Measurements from ENCODE around the gene TBC1D1. TPM values are rescaled to one million over a fixed set of nuclear protein-coding genes. Genes with fewer than 3 reads are reported as not detected.
A peak's percentile ranks its signal among the peaks of the same experiment; 100 is the strongest.

TBC1D1 gene
- total RNA-seq, 1 donor, result 59.9 TPM

- no peak for DNase-seq (ENCODE audit: low read depth)
- no peak for TF ChIP-seq CTCF (IDR thresholded peaks at IDR 0.05; ENCODE audit: insufficient read depth, low read length)
- no peak overlapping the region for H3K4me3 ChIP-seq (ENCODE audit: low read depth, low read length)
Measured at GRCh38 chr4:38151873-38152272, 261.0 kb downstream of the TBC1D1 start.

GRCh38 chr4:38152305-38152704, 261.4 kb downstream of the TBC1D1 start:
- no peak for TF ChIP-seq CTCF (IDR thresholded peaks at IDR 0.05; ENCODE audit: insufficient read depth, low read length)

GRCh38 chr4:38152721-38153386, 262.0 kb downstream of the TBC1D1 start:
- H3K4me3 ChIP-seq (ENCODE audit: low read depth, low read length), result no peak overlapping the region
- no peak for TF ChIP-seq CTCF (IDR thresholded peaks at IDR 0.05; ENCODE audit: insufficient read depth, low read length)
- no peak for DNase-seq (ENCODE audit: low read depth)

More at GRCh38 chr4:38152305-38152704, 261.4 kb downstream of the TBC1D1 start:
- DNase-seq (ENCODE audit: low read depth), result no peak
- no peak overlapping the region for H3K4me3 ChIP-seq (ENCODE audit: low read depth, low read length)

- DNase-seq (ENCODE audit: low read depth), result no peak
- TF ChIP-seq CTCF (IDR thresholded peaks at IDR 0.05; ENCODE audit: insufficient read depth, low read length), result no peak
- no peak overlapping the region for H3K4me3 ChIP-seq (ENCODE audit: low read depth, low read length)
Measured at GRCh38 chr4:38153387-38153760, 262.5 kb downstream of the TBC1D1 start.

- no peak for TF ChIP-seq CTCF (IDR thresholded peaks at IDR 0.05; ENCODE audit: insufficient read depth, low read length)
- no peak overlapping the region for H3K4me3 ChIP-seq (ENCODE audit: low read depth, low read length)
- DNase-seq (ENCODE audit: low read depth), result no peak
Measured at GRCh38 chr4:38154252-38154651, 263.4 kb downstream of the TBC1D1 start.

GRCh38 chr4:38154681-38155588, 264.1 kb downstream of the TBC1D1 start:
- no peak overlapping the region for H3K4me3 ChIP-seq (ENCODE audit: low read depth, low read length)
- DNase-seq (ENCODE audit: low read depth), result peak; percentile 88
- TF ChIP-seq CTCF (IDR thresholded peaks at IDR 0.05; ENCODE audit: insufficient read depth, low read length), result no peak

All from fibroblast of the aortic adventitia (primary cell).